ENCODE data around the gene NME3.

Gene NME3

DNA sequence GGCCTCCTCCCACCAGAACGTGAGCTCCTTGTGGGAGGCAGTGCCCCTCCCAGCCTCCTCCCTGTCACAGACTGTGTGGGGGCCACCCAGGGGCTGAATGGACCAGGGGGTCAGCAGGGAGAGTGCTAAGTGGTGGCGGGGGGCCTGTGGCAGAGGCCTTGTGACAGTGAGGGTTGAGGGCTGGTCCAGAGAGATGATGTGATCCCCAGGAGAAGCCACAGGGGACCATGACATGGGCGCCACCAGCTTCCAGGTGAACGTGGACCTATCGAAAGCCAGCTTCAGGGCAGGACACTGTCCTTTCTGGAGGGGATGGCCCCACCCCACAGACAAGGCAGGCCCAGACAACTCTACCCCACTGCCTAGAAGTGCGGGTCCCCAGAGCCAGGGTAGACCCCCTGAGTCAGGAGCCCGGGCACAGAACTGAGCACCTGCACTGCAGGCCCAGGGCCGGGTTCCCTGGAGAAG lies 7.9 kb upstream of the NME3 start:
- DNase-seq, result no peak

DNA sequence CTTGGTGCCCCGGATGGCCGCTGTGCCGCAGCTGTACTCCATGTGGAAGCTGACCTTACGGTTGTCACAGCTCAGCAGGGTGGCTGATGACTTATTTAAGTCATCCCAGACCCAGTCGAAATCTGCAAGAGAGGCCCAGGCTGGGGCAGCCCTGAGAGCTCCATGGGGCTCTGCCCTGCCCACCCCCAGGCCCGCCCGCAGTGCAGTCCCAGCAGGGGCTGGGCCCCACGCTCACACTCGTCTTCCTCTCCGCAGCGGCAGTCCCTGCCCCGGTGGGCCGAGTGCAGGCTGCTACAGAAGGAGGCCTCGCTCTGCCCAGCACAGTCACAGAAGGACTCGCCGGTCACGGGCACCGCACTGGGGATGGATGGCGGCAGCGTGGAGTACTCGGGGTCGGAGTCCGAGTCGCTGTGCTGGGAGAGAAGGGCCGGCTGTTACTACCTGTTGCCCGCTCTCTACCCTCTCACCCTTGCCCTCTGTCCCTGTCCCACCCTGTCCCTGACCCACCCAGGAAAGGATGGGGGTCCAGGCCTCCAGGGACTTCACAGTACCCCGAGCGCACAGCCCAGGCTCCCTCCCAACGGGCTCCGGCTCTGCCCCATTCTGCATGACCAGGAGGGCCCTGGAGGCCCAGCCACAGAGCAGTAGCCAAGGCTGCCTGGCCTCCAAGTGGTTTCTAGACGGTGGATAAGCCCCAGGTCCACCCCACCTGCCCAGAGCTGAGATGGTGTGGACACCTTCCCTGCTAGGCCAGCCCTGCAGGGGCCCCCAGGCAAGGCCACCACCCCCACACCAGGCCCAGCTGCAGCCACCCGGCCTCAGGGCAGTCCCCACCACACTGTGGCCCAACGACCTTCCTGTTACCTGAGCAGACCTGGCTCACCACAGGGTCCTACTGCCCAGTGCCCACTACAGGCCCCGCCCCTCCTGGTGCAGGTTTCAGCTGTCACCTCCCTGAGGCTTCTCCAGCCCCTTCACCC lies 7.1 kb upstream of the NME3 start:
- DNase-seq, result no peak

DNA sequence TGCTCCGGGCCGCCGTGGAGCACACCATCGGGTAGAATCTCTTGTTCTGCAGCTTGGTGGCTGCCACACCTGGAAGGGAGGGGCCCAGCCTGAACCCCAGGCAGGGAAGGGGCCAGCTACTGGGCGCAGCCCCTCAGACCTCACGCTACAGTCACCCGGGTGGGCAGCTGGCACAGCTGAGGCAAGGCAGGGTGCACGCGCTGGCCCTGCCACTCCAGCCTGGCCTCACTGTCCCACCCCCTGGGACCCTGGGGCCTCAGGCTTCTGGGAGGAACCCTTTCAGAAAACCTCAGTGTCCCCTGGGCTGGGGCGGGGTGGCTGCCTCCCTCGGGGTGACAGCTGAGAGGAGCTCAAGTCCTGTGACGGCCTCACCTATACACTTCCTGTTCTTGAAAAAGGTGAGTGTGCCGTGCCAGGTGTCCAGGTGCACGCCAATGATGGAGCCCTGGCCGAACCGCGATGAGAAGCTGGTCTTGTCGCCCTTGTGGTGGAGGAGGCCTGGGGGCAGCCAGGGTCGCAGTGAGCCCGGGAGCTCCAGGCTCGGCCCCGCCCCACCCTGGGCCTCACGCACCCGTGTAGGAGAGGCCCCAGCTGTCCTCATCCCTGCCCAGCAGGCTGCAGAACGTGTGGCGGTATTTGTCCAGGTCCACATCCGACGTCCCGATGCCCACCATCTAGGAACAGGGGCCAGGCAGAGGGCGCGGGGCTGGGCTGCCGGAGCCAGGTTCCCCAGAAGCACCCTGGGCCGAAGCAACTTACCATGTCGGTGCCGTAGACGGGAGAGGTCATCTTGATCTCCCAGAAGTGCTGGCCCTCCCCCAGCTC lies 6.2 kb upstream of the NME3 start:
- DNase-seq, result no peak

DNA sequence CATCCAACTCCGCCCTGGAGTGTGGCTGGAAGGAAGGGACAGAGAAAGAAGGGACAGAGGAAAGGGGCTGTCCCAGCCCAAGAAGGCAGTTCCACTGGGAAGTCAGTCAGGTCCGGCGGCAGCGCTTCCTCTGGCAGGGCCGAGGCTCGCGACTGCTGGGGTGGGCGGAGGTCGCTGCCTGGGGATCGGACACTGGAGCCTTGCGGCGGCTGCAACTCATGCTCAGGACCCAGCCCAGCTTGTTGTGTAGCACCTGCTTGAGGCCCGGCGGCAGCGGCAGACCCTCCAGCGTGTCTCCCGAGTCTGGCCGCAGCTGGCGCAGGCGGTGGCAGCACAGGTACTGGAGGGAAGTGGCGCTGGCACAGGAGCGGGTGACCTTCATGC lies 5.6 kb upstream of the NME3 start:
- no peak for DNase-seq

DNA sequence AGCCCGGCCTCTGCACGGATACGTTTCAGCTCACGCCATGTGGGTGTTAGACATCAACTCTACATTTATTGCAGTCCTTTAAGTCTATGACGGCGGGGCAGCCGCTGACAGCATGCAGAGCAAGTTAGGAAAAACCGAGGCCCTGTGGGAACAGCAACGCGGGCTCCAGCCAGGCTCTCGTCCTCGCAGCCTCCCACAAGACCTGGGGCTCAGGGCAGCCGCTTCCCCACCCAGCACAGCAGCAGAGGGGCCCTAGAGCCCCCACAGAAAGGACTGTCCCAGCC lies 5.3 kb upstream of the NME3 start:
- DNase-seq, result no peak

DNA sequence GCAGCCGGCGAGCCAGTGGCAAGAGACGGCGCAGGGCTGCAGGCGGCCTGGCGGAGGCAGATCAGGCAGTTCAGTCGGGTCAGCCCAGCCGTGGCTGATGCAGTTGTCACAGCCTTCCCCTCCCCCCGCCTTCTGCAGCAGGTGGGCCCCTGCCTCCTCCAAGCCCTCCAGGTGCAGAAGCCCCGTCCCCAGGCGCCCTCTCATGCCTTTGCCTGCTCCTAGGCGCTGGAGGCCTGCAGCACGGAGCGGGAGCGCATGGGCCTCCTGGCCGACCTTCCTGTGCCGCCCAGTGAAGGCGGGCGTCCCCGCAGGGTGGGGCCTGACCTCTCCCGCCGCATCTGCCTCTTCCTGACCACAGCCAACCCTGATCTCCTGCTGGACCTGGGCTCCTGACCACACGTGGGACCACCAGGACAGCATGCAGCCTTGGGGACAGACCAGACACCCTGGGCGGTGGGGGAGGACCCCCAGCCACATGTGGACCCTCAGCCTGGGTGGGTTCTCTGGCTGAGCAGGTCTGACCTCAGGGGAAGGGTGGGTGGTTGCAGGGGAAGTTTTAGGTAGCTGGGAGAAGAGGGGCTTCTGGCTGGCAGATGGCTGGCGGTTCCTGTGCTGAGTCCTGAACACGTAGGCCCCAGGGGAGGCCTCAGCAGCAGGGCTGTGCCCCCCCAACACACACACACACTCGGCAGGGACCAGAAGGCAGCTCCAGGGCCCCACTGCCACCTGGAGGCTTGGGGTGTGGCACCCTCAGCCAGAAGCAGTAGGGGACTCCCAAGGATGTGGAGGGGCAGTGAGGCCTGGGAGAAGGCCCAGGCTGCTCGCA lies 4.7 kb upstream of the NME3 start:
- DNase-seq, result peak; percentile 27

DNA sequence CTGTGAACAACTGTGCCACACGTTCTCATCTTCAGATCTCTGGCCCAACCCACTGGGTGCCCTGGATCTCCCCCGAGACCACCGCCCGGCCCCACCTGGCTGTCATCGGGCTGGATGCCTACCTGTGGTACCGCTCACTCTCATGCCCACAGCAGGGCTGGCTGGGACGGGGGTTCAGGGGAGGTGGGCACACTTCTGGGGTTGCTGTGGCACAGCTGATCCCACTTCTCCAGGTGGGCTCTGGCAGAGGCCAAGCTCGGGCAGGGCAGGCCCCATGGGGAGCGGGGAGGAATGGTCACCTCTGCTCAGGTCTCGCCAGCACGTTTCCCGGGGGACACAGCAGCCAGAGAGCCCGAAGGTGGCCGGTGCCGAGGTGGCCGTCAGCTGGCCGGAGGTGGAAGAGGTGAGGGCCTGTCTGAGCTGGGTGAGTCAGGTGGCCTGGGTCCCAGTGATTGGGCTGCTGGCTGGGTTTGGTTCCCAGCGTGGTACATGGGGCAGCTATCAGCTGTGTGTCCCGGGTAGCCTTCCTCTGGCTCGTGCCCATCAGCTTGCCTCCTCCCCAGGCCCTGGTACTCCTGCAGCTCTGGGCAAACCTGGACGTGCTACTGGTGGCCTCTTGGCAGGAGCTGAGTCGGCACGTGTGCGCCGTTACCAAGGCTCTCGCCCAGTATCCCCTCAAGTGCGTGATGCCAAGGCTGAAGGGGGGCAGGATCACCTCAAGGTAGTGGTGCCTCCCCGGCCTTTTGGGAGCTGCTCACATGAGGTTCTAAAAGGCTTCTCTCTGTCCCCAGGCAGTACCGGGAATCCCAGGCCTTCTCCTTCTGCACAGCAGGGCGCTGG lies 3.9 kb upstream of the NME3 start:
- no peak for DNase-seq

DNA sequence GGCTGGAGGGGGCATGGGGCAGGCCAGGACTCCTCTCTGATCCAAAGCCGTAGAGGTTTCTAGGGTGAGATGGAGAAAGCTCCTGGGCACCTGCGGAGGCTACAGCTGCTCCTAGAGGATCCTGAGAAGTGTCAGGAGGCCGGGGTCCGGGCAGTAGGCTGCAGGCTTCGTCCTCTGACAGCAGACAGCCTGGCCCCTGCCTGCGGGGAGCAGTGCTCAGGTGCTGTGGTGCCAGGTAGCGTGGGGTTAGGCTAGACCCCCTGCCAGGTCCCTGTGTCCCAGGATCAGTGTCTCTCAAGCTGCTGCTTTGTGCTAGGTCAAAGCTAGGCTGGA lies 3.1 kb upstream of the NME3 start:
- DNase-seq, result no peak

DNA sequence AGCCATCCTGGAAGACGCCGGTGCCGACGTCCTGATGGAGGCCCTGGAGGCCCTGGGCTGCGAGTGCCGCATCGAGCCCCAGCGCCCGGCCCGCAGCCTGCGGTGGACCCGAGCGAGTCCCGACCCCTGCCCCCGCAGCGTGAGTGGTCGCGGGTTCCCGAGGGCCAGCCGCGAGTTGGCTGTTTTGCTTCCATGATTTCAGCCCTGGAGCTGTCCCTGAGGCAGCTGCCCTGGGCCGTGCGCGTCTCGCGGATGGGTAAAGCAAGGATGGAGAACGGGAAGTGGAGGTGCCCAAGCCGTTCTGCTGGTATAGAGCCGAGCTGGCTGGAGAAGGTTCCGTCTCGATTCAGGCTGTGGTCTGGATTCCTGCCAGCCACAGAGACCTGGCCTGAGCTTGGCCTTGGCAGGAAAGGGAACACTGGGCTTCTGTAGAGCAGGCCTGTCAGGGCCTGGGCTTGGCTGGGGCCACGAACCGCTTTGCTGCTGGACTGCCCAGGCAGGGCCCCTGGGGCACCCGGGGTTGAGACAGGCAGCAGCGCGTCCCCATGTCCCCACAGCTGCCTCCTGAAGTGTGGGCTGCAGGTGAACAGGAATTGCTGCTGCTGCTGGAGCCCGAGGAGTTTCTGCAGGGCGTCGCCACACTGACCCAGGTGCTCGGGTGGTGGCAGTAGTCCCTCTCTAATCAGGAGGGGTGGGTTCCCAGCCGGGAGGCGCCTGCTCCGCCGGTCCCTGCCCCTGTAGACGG lies 2.5 kb upstream of the NME3 start:
- DNase-seq, result no peak

DNA sequence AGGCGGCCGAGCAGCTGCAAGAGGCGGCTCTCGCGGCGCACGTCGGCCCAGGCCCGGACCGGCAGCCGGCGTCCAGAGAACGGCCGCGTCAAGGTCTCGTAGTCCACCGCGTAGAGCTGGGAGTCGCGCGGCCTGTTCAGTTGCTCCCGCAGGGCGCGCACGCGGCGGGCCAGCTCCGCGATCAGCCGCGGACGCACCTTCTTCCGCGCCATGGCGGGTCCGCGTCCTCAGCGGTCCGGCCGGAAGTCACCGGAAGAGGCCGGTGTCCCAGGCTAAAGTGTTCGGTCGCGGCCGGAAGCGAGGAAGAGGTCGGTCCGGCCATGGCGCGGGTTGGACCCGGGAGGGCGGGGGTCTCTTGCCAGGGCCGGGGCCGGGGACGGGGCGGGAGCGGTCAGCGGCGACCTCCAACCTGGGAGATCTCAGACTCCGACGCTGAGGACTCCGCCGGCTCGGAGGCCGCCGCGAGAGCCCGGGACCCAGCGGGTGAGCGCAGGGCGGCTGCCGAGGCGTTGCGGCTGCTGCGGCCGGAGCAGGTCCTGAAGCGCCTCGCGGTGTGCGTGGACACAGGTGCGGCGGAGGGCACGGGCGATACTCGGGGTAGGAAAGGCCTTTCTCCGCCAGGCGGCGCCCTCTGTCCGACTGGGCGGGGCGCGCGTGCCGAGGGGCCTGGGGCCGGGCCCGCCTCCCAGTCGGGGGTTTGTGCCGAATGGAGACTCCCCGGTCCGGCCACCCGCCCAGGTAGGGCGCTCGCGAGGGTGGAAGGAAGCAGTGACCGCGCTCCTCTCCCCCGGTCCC lies 1.8 kb upstream of the NME3 start, which contains the start of gene MRPS34:
MRPS34 (minus strand) TSS at position 227 of the 795 bp plus-strand sequence; CDS start at position 212, 15 bp downstream.
- DNase-seq, result peak; percentile 6

DNA sequence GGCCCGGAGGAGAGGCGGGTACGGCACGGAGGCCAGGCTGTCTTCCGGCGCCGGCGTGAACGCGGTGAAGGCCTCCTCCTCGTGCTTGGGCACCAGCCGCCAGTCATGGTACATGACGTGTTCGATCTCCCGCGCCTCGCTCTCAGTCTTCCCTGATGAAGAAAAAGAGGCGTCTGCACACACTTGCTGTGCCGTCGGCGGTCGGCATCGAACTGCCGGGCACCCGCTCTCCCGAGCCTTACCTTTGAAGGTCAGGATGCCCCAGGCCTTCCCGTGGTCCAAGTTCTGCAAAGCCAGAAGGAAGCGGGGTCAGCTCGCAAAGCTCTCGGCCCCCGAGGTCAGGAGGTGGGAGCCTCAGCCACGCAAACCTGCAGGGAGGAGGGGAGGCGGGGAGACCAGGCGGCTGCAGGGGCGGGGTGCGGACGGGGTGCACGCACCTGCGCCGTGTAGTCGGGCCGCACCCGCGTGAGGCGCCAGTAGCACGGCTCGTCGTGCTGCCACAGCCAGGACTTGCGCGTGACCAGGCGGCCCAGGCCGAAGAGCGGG lies 1.1 kb upstream of the NME3 start, which contains the start of gene EME2:
EME2 (plus strand) TSS at position 449 of the 546 bp plus-strand sequence. CDS start 418 bp downstream, outside the sequence.
- DNase-seq, result no peak

DNA sequence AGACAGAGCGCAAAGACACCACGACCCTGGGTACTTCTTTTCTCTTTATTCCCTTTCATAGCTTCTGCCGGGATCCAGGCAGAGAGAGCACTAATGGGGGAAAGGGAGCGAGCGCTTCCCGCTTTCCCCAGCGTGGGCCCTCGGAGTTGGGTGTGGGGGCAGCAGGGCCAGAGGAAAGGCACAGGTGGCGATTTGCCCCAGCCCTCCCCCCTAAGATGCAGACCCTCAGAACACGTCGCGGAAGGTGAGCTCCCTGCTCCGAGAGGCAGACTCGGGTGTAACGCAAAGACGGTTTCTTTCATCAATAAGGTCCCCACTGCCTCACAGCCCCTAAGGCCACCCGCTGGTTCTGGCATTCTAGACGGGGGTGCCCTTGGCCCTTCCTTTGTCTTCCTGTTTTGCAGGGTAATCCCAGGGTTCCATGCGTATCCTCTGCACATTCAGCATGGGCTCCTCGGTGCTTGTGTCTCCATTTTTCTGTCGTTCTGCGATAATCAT lies 570 bp upstream of the NME3 start:
- DNase-seq, result no peak

DNA sequence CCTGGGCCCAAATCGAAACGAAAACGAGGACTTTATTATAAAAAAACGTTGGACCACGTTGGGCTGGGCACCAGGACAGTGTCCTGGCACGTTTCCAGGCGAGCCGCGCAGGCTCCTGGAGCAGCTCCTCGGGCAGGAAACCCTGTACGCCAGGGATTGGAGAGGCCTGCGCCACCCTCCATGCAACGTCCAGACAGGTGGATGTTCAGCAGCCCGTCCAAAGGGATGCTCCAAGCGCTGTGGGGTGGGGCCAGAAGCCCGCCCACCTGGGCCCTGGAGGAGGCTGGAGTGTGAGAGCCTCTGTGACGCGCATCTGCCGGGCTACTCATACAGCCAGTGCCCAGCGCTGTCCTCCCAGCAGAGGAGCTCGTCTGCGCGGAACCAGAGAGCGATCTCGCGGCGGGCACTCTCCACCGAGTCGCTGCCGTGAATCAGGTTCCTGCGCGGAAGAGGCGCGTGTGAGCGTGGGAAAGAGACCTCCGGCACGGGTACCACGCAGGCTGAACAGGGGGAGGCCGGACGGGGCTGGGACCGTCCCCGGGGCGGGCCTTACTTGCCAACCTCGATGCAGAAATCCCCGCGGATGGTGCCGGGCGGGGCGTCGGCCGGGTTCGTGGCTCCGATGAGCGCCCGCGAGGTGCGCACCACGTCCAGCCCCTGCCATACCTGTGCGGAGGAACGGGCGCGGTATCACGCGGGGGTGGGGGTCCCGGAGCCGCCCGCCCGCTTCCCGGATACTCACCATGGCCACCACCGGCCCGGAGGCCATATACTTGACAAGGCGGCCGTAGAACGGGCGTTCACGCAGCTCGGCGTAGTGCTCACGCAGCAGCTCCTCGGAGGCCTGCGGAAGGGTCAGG lies 785 bp downstream of the NME3 start:
- DNase-seq, result no peak

DNA sequence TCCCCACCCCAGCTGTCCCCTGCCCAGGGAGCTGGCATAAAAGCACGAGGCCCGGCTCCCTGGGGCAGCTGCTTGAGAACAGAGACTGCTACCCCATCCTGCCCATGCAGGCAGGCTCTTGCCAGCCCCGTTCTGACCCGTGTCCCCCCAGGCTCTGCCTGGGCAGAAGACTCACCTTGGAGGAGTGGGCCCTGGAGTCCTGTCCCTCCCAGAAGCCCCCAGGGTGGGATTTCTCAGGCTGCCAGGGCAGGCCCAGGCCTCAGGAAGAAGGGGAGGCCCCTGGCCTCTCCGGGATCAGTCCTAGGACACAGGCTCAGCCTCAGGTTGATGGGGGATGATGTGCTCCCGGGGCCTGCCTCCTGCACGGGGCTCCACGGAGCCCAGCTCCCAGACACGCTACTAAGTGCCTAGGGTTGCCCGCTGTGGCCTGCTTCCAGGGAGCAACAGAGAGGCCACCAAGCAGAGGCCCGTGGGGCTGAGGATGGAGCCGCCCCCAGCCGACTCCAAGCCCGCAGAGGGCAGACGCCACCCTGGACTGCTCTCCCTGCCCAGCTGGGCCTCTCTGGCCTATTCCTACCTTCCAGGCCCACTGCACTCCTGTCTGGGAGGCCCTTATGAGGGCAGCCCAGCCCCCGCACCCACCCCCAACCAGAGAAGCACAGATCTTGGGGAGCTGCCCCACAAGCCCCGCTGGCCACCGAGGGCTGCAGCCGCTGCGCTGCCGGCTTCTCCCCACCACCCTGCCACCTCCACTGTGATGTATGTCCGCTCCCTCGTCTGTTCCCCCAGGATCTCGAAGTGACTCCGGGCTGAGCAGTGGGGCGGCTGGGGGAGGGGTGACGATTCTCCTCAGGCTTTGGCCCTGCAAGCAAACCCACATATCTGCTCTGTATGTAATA lies 1.7 kb downstream of the NME3 start:
- DNase-seq, result no peak

DNA sequence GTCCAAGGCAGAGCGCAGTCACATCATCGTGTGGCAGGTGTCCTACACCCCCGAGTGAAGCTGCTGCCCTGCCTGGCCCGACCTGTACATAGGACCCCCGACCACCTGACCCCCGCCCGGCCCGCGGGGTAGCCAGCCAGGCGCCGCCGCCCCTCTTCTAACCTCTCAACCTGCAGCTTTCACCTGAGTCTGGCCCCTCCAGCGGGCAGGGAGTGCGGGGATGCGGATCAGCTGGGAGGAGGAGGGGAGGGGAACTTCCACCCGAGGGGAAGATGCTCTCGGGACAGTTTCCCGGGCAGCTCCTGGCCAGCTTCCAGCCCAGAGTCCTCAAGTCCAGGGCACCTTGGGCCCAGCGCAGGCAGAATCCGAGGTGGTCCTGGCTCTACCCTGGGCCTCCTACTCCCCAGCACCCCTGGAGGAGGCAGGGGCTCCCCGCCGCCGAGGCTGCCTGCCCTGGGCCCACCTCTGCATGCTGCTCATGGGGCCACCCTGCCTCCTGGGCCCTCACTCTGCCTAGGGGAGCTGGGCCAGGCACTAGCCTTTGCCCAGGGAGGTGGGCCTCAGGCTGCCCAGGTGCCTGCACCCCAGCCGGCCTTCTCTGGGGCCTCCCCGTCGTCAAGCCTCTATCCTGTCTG lies 2.5 kb downstream of the NME3 start:
- DNase-seq, result no peak

DNA sequence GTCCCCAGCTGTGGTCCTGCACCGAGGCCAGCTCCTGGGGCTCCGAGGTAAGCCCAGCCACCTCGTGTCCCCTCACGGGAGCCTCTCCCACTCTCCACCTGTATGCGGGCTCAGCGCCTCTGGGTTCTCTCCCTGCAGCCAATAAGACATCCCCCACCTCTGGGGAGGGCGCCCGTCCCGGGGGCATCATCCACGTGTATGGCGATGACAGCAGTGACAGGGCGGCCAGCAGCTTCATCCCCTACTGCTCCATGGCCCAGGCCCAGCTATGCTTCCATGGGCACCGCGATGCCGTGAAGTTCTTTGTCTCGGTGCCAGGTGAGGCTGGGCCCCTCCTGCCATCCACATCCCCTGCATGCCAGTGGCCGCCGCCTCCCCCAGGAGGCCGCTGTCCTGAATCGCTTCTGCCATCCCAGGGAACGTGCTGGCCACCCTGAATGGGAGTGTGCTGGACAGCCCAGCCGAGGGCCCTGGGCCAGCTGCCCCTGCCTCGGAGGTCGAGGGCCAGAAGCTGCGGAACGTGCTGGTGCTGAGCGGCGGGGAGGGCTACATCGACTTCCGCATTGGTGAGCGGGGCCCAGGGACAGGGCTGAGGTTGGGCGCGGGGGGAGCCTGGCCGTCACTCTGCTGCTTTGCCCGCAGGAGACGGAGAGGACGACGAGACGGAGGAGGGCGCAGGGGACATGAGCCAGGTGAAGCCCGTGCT lies 3.1 kb downstream of the NME3 start:
- DNase-seq, result no peak
